Heart left ventricle (tissue), 16 donors: Measurements from ENCODE around the gene BDKRB2. TPM values are rescaled to one million over a fixed set of nuclear protein-coding genes. Genes with fewer than 3 reads are reported as not detected.

Source experiments
- ATAC-seq, 4 donors: fragments of 200-7000 bp; cut with Tn5 transposase; one replicate each; pipeline ENCODE4 v1.9.1; 2020 to 2022; ENCODE audit warnings: moderate library complexity in 4 of 4, mild to moderate bottlenecking in 3 of 4, moderate number of reproducible peaks in 1 of 4
- DNase-seq, 5 donors: peaks; one replicate each; pipeline ENCODE4 v3.0.0-alpha.2; 2020
- H3K27ac ChIP-seq, 12 donors: fragments of 200-600 bp; sonication (generic) in 4 of 12; one replicate each; pipeline versions ENCODE4 v1.5.0 to v1.8.0; 2016 to 2022; ENCODE audit warnings: mild to moderate bottlenecking in 2 of 12
- H3K27me3 ChIP-seq, 9 donors: fragments of 200-600 bp; sonication (generic) in 2 of 9; one replicate each; pipeline versions ENCODE4 v1.5.1 to v1.8.0; 2016 to 2022; ENCODE audit warnings: mild to moderate bottlenecking in 3 of 9
- H3K36me3 ChIP-seq, 9 donors: fragments of 200-600 bp; sonication (generic) in 2 of 9; one replicate each; pipeline versions ENCODE4 v1.5.0 to v1.8.0; 2018 to 2022; ENCODE audit warnings: mild to moderate bottlenecking in 2 of 9
- H3K4me1 ChIP-seq, 12 donors: fragments of 200-600 bp; sonication (generic) in 4 of 12; one replicate each; pipeline versions ENCODE4 v1.5.0 to v1.8.0; 2016 to 2022; ENCODE audit warnings: mild to moderate bottlenecking in 3 of 12
- H3K4me3 ChIP-seq, 12 donors: fragments of 200-600 bp; sonication (generic) in 4 of 12; one replicate each; pipeline versions ENCODE4 v1.5.0 to v1.8.0; 2017 to 2022; ENCODE audit warnings: mild to moderate bottlenecking in 9 of 12, moderate library complexity in 4 of 12
- H3K9me3 ChIP-seq, 12 donors: fragments of 200-600 bp; sonication (generic) in 4 of 12; one replicate each; pipeline versions ENCODE4 v1.5.0 to v1.8.0; 2016 to 2022; ENCODE audit warnings: mild to moderate bottlenecking in 1 of 12
- POLR2A ChIP-seq, 2 donors: fragments of 450-650 bp; IDR thresholded peaks; one replicate each; pipeline ENCODE4 v1.6.1; 2017; ENCODE audit warnings: antibody characterized with exemption in 2 of 2, mild to moderate bottlenecking in 2 of 2, moderate library complexity in 2 of 2
- WGBS, 4 donors: extraction: QIAGEN DNeasy Blood & Tissue Kit in 2 of 4; methylation state at CpG; one replicate each; pipeline versions ENCODE4 v1.1.5 to v1.1.7; 2013 to 2018; 5-methylcytosine and 5-hydroxymethylcytosine counted together
- intact Hi-C, 10 donors: fragments of 100-400 bp; cut with DNase I; formaldehyde crosslinking; loops; one replicate each; pipeline versions ENCODE4 v1.11.1 to v1.14.2; 2022
- polyA plus RNA-seq, 2 donors: library from polyadenylated mRNA; stranded (reverse); fragments of 200-250 nt; gene quantifications; one replicate each; pipeline ENCODE4 v1.2.3, GENCODE V29; 2013
- total RNA-seq, 9 donors: library from RNA; depleted of rRNA in 2 of 9; stranded (reverse); fragments of >200 nt in 2 of 9; fragmentation: NEBNext Ultra II Directional in 3 of 9; extraction: Animal tissue kit (Norgen Biotek cat#: 25700) in 3 of 9; gene quantifications; one replicate each; pipeline versions ENCODE4 v1.1.0 to v1.2.4, GENCODE V29; 2016 to 2023
- TF ChIP-seq, protein P1 (sequence below), 12 donors: fragments of 200-600 bp; sonication (generic) in 4 of 12; IDR thresholded peaks; one replicate each; pipeline versions ENCODE4 v1.5.0 to v1.8.0; 2018 to 2022; ENCODE audit warnings: antibody characterized with exemption in 12 of 12, mild to moderate bottlenecking in 5 of 12
- donor health status: ischemic (EF 13 %, LVEDD 7.1; RV severe dilation, severe dysfunction).
- donor health status: healthy with polysubstance abuse.
- donor health status: DM: no; HTN: yes; CAD: no.
- donor health status: DM: no; HTN: no; CAD: no.
- donor health status: ischemic (EF 25% LVEDD 6.9; RV normal size, moderate dysfunction).
- donor health status: ischemic (EF 25% LVEDD 5.7; RV mildly dilated, moderate dysfunction).
- donor health status: healthy.
- donor health status: DM: yes; HTN: yes; CAD: no.
- donor health status: ischemic (EF 35%, LVEDD 5.7; RV mildly dilated, moderate dysfunction).
- donor health status: nonischemic (EF 11% LVEDD 7.7; RV severe dilation, severe dysfunction).
- donor health status: DM: yes; HTN: yes; CAD: no.
- donor health status: PGD.
- donor health status: ischemic (EF 29% LVEDD 5.4; RV normal size, mild dysfunction).
- donor health status: nonischemic (EF 23%, LVEDD 6.1; RV moderate dilation, normal function).

BDKRB2 gene
- total and polyA plus RNA-seq, 11 donors = 0.14 to 3.3 (median 0.63) TPM

- no peak for ATAC-seq
Measured at GRCh38 chr14:96238676-96239265, 34.1 kb downstream of the BDKRB2 start.

DNA sequence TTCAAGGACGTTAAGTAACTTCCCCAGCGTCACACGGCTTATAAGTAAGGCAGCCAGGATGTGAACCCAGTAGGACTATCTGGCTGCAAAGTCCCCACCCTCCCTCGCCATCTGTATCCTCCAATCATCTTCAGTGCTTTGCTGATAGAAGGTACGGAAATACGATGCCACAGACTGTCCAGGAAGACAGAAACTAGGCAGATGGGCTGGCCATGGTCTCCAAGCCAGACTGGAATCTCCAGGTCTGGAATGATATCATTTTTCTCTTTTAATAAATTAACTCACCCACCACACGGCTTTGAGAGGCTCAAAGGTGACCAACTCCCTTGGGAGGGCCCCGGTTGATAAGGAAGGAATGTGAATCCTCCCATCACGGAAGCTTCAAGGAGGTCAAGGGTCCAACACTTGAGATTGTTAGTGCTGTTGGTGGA lies 35.1 kb downstream of the BDKRB2 start:
- intact Hi-C loops = no loop called here
- ATAC-seq = no peak
- Histone ChIP-seq H3K27ac (no peak overlapping the region), H3K4me3 (no peak overlapping the region), H3K4me1 (peaks cover 0 to 3% (median 0%) of the 10 kb centered on the region in 12 donors), H3K36me3 (no peaks in the 10 kb centered on the region), H3K27me3 (peaks cover 0 to 20% (median 0%) of the 10 kb centered on the region in 9 donors), H3K9me3 (no peaks in the 10 kb centered on the region)
- WGBS, 4 donors = 46 to 56% (median 51%) methylated on average over 9 of the region's 9 CpGs
- DNase-seq = no peak
- no peak for TF ChIP-seq POLR2A (IDR thresholded peaks at IDR 0.05)
- TF ChIP-seq, protein P1, sequence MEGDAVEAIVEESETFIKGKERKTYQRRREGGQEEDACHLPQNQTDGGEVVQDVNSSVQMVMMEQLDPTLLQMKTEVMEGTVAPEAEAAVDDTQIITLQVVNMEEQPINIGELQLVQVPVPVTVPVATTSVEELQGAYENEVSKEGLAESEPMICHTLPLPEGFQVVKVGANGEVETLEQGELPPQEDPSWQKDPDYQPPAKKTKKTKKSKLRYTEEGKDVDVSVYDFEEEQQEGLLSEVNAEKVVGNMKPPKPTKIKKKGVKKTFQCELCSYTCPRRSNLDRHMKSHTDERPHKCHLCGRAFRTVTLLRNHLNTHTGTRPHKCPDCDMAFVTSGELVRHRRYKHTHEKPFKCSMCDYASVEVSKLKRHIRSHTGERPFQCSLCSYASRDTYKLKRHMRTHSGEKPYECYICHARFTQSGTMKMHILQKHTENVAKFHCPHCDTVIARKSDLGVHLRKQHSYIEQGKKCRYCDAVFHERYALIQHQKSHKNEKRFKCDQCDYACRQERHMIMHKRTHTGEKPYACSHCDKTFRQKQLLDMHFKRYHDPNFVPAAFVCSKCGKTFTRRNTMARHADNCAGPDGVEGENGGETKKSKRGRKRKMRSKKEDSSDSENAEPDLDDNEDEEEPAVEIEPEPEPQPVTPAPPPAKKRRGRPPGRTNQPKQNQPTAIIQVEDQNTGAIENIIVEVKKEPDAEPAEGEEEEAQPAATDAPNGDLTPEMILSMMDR (IDR thresholded peaks at IDR 0.05) = no peak

More at GRCh38 chr14:96238676-96239265, 34.1 kb downstream of the BDKRB2 start:
- TF ChIP-seq, protein P1 (IDR thresholded peaks at IDR 0.05) = no peak
- TF ChIP-seq POLR2A (IDR thresholded peaks at IDR 0.05) = no peak
- no peak overlapping the region for H3K27ac ChIP-seq
- no peaks in the 10 kb centered on the region for H3K9me3 ChIP-seq
- H3K4me1 ChIP-seq = peaks cover 0 to 8% (median 0%) of the 10 kb centered on the region in 12 donors
- 66 to 76% (median 76%) methylated on average over 7 of the region's 7 CpGs for WGBS, 4 donors
- DNase-seq = no peak
- H3K4me3 ChIP-seq = no peak overlapping the region
- intact Hi-C loops = no loop called here
- H3K27me3 ChIP-seq = peaks cover 0 to 20% (median 0%) of the 10 kb centered on the region in 9 donors
- no peaks in the 10 kb centered on the region for H3K36me3 ChIP-seq

- DNase-seq (no peak), ATAC-seq (no peak)
- no peaks in the 10 kb centered on the region for H3K36me3 ChIP-seq
- no peaks in the 10 kb centered on the region for H3K4me1 ChIP-seq
- intact Hi-C loops = no loop called here
- WGBS, 4 donors = 93 to 94% (median 93%) methylated on average over 12 to 18 of the region's 18 CpGs
- no peak overlapping the region for H3K27ac ChIP-seq
- no peak overlapping the region for H3K4me3 ChIP-seq
- peaks cover 0 to 20% (median 0%) of the 10 kb centered on the region in 9 donors for H3K27me3 ChIP-seq
- TF ChIP-seq, protein P1 (IDR thresholded peaks at IDR 0.05) = no peak
- no peak for TF ChIP-seq POLR2A (IDR thresholded peaks at IDR 0.05)
- no peaks in the 10 kb centered on the region for H3K9me3 ChIP-seq
Measured at GRCh38 chr14:96240641-96241040, 36.0 kb downstream of the BDKRB2 start.

DNA sequence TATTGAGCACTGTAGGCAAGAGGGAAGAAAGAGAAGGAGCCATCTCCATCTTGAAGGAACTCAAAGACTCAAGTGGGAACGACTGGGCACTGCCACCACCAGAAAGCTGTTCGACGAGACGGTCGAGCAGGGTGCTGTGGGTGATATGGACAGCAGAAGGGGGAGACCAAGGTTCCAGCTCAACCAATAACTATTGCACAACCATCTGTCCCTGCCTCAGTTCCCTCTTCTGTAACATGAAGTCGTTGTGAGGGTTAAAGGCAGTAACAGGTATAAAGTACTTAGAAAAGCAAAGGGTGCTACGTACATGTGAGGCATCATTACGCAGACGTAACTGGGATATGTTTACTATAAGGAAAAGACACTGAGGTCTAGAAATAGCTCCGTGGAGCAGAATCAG lies 37.5 kb downstream of the BDKRB2 start:
- no peak overlapping the region for H3K4me3 ChIP-seq
- no peaks in the 10 kb centered on the region for H3K9me3 ChIP-seq
- no peaks in the 10 kb centered on the region for H3K4me1 ChIP-seq
- ATAC-seq (no peak), DNase-seq (no peak)
- intact Hi-C loops = no loop called here
- 92 to 96% (median 94%) methylated on average over 10 of the region's 10 CpGs for WGBS, 4 donors
- H3K36me3 ChIP-seq = no peaks in the 10 kb centered on the region
- H3K27me3 ChIP-seq = peaks cover 0 to 20% (median 0%) of the 10 kb centered on the region in 9 donors
- H3K27ac ChIP-seq = no peak overlapping the region
- TF ChIP-seq, protein P1 (IDR thresholded peaks at IDR 0.05) = no peak
- TF ChIP-seq POLR2A (IDR thresholded peaks at IDR 0.05) = no peak
